Measurements from ENCODE around the gene SERPINA1.

DNA sequence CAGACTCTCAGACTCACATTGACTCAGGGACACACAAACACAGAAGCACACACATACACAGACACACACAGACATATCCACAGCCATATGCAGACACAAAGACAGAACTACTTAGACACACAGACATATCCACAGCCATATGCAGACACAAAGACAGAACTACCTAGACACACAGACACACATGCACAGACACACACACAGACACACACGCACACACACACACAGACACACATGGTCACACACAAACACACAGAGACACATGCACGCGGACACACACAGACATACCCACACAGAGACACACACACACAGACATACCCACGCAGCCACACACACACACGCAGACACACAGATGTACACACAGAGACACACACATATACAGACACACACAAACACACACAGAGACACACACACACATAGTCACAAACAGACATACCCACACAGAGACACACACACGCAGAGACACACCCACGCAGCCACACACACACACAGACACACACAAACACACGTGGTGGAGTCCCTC lies 25.7 kb downstream of the SERPINA1 start:
- TF ChIP-seq POLR2A (IDR thresholded peaks at IDR 0.05), result no peak
- TF ChIP-seq, protein P1, sequence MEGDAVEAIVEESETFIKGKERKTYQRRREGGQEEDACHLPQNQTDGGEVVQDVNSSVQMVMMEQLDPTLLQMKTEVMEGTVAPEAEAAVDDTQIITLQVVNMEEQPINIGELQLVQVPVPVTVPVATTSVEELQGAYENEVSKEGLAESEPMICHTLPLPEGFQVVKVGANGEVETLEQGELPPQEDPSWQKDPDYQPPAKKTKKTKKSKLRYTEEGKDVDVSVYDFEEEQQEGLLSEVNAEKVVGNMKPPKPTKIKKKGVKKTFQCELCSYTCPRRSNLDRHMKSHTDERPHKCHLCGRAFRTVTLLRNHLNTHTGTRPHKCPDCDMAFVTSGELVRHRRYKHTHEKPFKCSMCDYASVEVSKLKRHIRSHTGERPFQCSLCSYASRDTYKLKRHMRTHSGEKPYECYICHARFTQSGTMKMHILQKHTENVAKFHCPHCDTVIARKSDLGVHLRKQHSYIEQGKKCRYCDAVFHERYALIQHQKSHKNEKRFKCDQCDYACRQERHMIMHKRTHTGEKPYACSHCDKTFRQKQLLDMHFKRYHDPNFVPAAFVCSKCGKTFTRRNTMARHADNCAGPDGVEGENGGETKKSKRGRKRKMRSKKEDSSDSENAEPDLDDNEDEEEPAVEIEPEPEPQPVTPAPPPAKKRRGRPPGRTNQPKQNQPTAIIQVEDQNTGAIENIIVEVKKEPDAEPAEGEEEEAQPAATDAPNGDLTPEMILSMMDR (IDR thresholded peaks at IDR 0.05), result no peak

All from Peyer's patch (tissue), 4 donors.